MM.1S (cell line): ENCODE measurements around the gene RTN4R.
A peak's percentile ranks its signal among the peaks of the same experiment; 100 is the strongest.
"Not testable (repeated sequence)": the region's sequence is repeated elsewhere in the genome, so short reads cannot be mapped to it uniquely, and the experiment has no call there.

Experiments used
- DNase-seq: peaks from one replicate; pipeline ENCODE4 v3.0.0-alpha.2; 2015
- H2AFZ ChIP-seq: fragments of 300-600 bp; sonication (generic); 2 replicates; pipeline ENCODE4 v1.6.0; 2016; ENCODE audit warnings: antibody characterized with exemption, low read length
- H3F3A ChIP-seq: fragments of 300-600 bp; sonication (generic); 2 replicates; pipeline ENCODE4 v1.6.1; 2016; ENCODE audit warnings: mild to moderate bottlenecking, antibody characterized with exemption, low read length, moderate library complexity, mixed read lengths; ENCODE audit not compliant: insufficient read depth
- H3K27ac ChIP-seq: fragments of 300-600 bp; sonication (generic); 2 replicates; pipeline ENCODE4 v1.5.1; 2016; ENCODE audit warnings: mild to moderate bottlenecking, low read length
- H3K27me3 ChIP-seq: fragments of 300-600 bp; sonication (generic); replicated peaks from 2 replicates; pipeline ENCODE4 v1.6.0; 2016; ENCODE audit warnings: low read length; ENCODE audit not compliant: insufficient read depth
- H3K36me3 ChIP-seq: fragments of 300-600 bp; sonication (generic); replicated peaks from 2 replicates; pipeline ENCODE4 v1.6.1; 2016; ENCODE audit warnings: mild to moderate bottlenecking, low read length, mixed read lengths; ENCODE audit not compliant: insufficient read depth
- H3K4me1 ChIP-seq: fragments of 300-600 bp; sonication (generic); 2 replicates; pipeline ENCODE4 v1.6.1; 2016; ENCODE audit warnings: low read length, mixed read lengths
- H3K4me2 ChIP-seq: fragments of 300-600 bp; sonication (generic); 2 replicates; pipeline ENCODE4 v1.6.0; 2016; ENCODE audit warnings: low read depth, low read length
- H3K4me3 ChIP-seq: fragments of 300-600 bp; sonication (generic); 2 replicates; pipeline ENCODE4 v1.5.1; 2016; ENCODE audit warnings: low read length, mixed read lengths
- H3K79me2 ChIP-seq: fragments of 300-600 bp; sonication (generic); 2 replicates; pipeline ENCODE4 v1.6.1; 2016; ENCODE audit warnings: mixed run types, low read length, mixed read lengths
- H3K9ac ChIP-seq: fragments of 300-600 bp; sonication (generic); 2 replicates; pipeline ENCODE4 v1.6.1; 2016; ENCODE audit warnings: low read length, mixed read lengths
- H3K9me2 ChIP-seq: fragments of 300-600 bp; sonication (generic); replicated peaks from 2 replicates; pipeline ENCODE4 v1.6.1; 2016; ENCODE audit warnings: mild to moderate bottlenecking, low read length, mixed read lengths; ENCODE audit not compliant: insufficient read depth
- H3K9me3 ChIP-seq: fragments of 300-600 bp; sonication (generic); replicated peaks from 2 replicates; pipeline ENCODE4 v1.6.1; 2016; ENCODE audit warnings: mild to moderate bottlenecking, low read length, mixed read lengths; ENCODE audit not compliant: insufficient read depth
- H4K20me1 ChIP-seq: fragments of 300-600 bp; sonication (generic); 2 replicates; pipeline ENCODE4 v1.6.1; 2016; ENCODE audit warnings: mild to moderate bottlenecking, low read length, moderate library complexity, mixed read lengths; ENCODE audit not compliant: insufficient read depth
- CTCF ChIP-seq: fragments of 300-600 bp; sonication (generic); IDR thresholded peaks from 2 replicates; pipeline ENCODE4 v1.5.1; 2016; ENCODE audit warnings: antibody characterized with exemption, low read length, mixed read lengths
- EZH2 ChIP-seq: fragments of 300-600 bp; sonication (generic); optimal IDR thresholded peaks from 2 replicates; pipeline ENCODE3; 2017; ENCODE audit warnings: low read depth, mild to moderate bottlenecking, antibody characterized with exemption, low read length, mixed read lengths
- EZH2phosphoT487 ChIP-seq: fragments of 300-600 bp; sonication (generic); IDR thresholded peaks from 2 replicates; pipeline ENCODE4 v1.6.1; 2018; ENCODE audit warnings: antibody characterized with exemption, low read length

RTN4R gene

GRCh38 chr22:20268279-20269012, at the start of gene RTN4R:
TSS of gene RTN4R (minus strand) at chr22:20268318. CDS start at chr22:20268092, 226 bp downstream.
- H3K79me2 ChIP-seq, result no peaks in the 10 kb centered on the region
- TF ChIP-seq EZH2phosphoT487 (no peak), EZH2 (no peak), CTCF (peak; percentile 44)
- H3K4me2 ChIP-seq, result peak within 1 kb of the TSS; percentile 47; the same call in 1 of the 2 replicates
- H4K20me1 ChIP-seq, result no peaks in the 10 kb centered on the region
- no peak within 1 kb of the TSS for H3K9ac ChIP-seq
- peaks cover 40% of the 10 kb centered on the region for H3K27me3 ChIP-seq
- no peaks in the 10 kb centered on the region for H3K9me2 ChIP-seq
- H3K4me3 ChIP-seq, result no peak within 1 kb of the TSS
- H3K27ac ChIP-seq, result no peak within 1 kb of the TSS
- DNase-seq, result peak; percentile 36
- H3F3A ChIP-seq, result no peaks in the 10 kb centered on the region
- no peaks in the 10 kb centered on the region for H3K9me3 ChIP-seq
- H3K36me3 ChIP-seq, result no peaks in the 10 kb centered on the region
- H2AFZ ChIP-seq, result peak within 1 kb of the TSS; percentile 72; the same call in 1 of the 2 replicates
- H3K4me1 ChIP-seq, result no peaks in the 10 kb centered on the region

- H3K27ac ChIP-seq, H3K4me3 ChIP-seq, H3K9me3 ChIP-seq, H3K27me3 ChIP-seq, H3K9me2 ChIP-seq, H4K20me1 ChIP-seq, H3K4me2 ChIP-seq, H2AFZ ChIP-seq, H3K4me1 ChIP-seq, H3K36me3 ChIP-seq, H3K9ac ChIP-seq, H3F3A ChIP-seq, DNase-seq: not testable (repeated sequence)
- peak; percentile 56 for TF ChIP-seq CTCF
- peaks cover 34% of the 10 kb centered on the region for H3K79me2 ChIP-seq
Measured at GRCh38 chr22:20317402-20318042, 49.4 kb upstream of the RTN4R start.

- H3K4me2 ChIP-seq, result no peak overlapping the region
Measured at GRCh38 chr22:20316844-20317401, 48.8 kb upstream of the RTN4R start.

More at GRCh38 chr22:20316844-20317401, 48.8 kb upstream of the RTN4R start:
- no peaks in the 10 kb centered on the region for H3K9me2 ChIP-seq
- no peaks in the 10 kb centered on the region for H4K20me1 ChIP-seq
- H3K36me3 ChIP-seq, result no peaks in the 10 kb centered on the region
- H3K4me1 ChIP-seq, result peaks cover 10% of the 10 kb centered on the region; the same call in 1 of the 2 replicates
- TF ChIP-seq EZH2phosphoT487 (no peak), EZH2 (no peak), CTCF (no peak)
- no peak overlapping the region for H2AFZ ChIP-seq
- no peak overlapping the region for H3K4me3 ChIP-seq
- H3K27me3 ChIP-seq, result no peaks in the 10 kb centered on the region
- H3K79me2 ChIP-seq, result peaks cover 34% of the 10 kb centered on the region
- no peak overlapping the region for H3K27ac ChIP-seq
- H3F3A ChIP-seq, result no peaks in the 10 kb centered on the region
- H3K9ac ChIP-seq, result no peak overlapping the region
- no peaks in the 10 kb centered on the region for H3K9me3 ChIP-seq
- no peak for DNase-seq
